ENCODE data around the gene HSP90AB1.

Gene HSP90AB1

GRCh38 chr6:44217332-44218143 lies 29.4 kb upstream of the HSP90AB1 start:
- no peak for DNase-seq (ENCODE audit: low read depth in 1 of 2, low spot score in 1 of 2)
- no peak for TF ChIP-seq JUND (IDR thresholded peaks at IDR 0.05; ENCODE audit: low read depth)
- in situ Hi-C loops (cut with HindIII; ENCODE audit: low pct_unique_long_range_greater_than_20kb, low sequenced_read_pairs), result no loop called here

GRCh38 chr6:44219053-44219814 lies 27.7 kb upstream of the HSP90AB1 start:
- in situ Hi-C loops (cut with HindIII; ENCODE audit: low pct_unique_long_range_greater_than_20kb, low sequenced_read_pairs), result no loop called here
- no peak for TF ChIP-seq JUND (IDR thresholded peaks at IDR 0.05; ENCODE audit: low read depth)
- peak in 1 of 2 experiments; percentile 80 for DNase-seq (ENCODE audit: low read depth in 1 of 2, low spot score in 1 of 2)

- TF ChIP-seq JUND (IDR thresholded peaks at IDR 0.05; ENCODE audit: low read depth), result no peak
Observed at GRCh38 chr6:44219815-44220784, 26.8 kb upstream of the HSP90AB1 start.

GRCh38 chr6:44220913-44221290 lies 26.0 kb upstream of the HSP90AB1 start:
- in situ Hi-C loops (cut with HindIII; ENCODE audit: low pct_unique_long_range_greater_than_20kb, low sequenced_read_pairs), result no loop called here
- TF ChIP-seq JUND (IDR thresholded peaks at IDR 0.05; ENCODE audit: low read depth), result no peak
- DNase-seq (ENCODE audit: low read depth in 1 of 2, low spot score in 1 of 2), result no peak

More at GRCh38 chr6:44219815-44220784, 26.8 kb upstream of the HSP90AB1 start:
- in situ Hi-C loops (cut with HindIII; ENCODE audit: low pct_unique_long_range_greater_than_20kb, low sequenced_read_pairs), result no loop called here
- no peak for DNase-seq (ENCODE audit: low read depth in 1 of 2, low spot score in 1 of 2)

- in situ Hi-C loops (cut with HindIII; ENCODE audit: low pct_unique_long_range_greater_than_20kb, low sequenced_read_pairs), result no loop called here
- peak in 1 of 2 experiments; percentile 87 for DNase-seq (ENCODE audit: low read depth in 1 of 2, low spot score in 1 of 2)
- no peak for TF ChIP-seq JUND (IDR thresholded peaks at IDR 0.05; ENCODE audit: low read depth)
Observed at GRCh38 chr6:44221291-44221960, 25.5 kb upstream of the HSP90AB1 start.

- TF ChIP-seq JUND (IDR thresholded peaks at IDR 0.05; ENCODE audit: low read depth), result no peak
- in situ Hi-C loops (cut with HindIII; ENCODE audit: low pct_unique_long_range_greater_than_20kb, low sequenced_read_pairs), result no loop called here
- no peak for DNase-seq (ENCODE audit: low read depth in 1 of 2, low spot score in 1 of 2)
Observed at GRCh38 chr6:44221961-44222335, 25.0 kb upstream of the HSP90AB1 start.

GRCh38 chr6:44222486-44223318 lies 24.2 kb upstream of the HSP90AB1 start:
- DNase-seq (ENCODE audit: low read depth in 1 of 2, low spot score in 1 of 2), result no peak
- no peak for TF ChIP-seq JUND (IDR thresholded peaks at IDR 0.05; ENCODE audit: low read depth)
- in situ Hi-C loops (cut with HindIII; ENCODE audit: low pct_unique_long_range_greater_than_20kb, low sequenced_read_pairs), result no loop called here

GRCh38 chr6:44223319-44224028 lies 23.4 kb upstream of the HSP90AB1 start, which contains the start of gene SLC29A1:
TSS of gene SLC29A1 (plus strand) at chr6:44223595. CDS start at chr6:44227314, 3,719 bp downstream.
- DNase-seq (ENCODE audit: low read depth in 1 of 2, low spot score in 1 of 2), result peak; percentile 72 to 86
- no peak for TF ChIP-seq JUND (IDR thresholded peaks at IDR 0.05; ENCODE audit: low read depth)
- in situ Hi-C loops (cut with HindIII; ENCODE audit: low pct_unique_long_range_greater_than_20kb, low sequenced_read_pairs), result no loop called here

GRCh38 chr6:44224029-44224964 lies 22.6 kb upstream of the HSP90AB1 start:
- in situ Hi-C loops (cut with HindIII; ENCODE audit: low pct_unique_long_range_greater_than_20kb, low sequenced_read_pairs), result no loop called here
- no peak for TF ChIP-seq JUND (IDR thresholded peaks at IDR 0.05; ENCODE audit: low read depth)
- no peak for DNase-seq (ENCODE audit: low read depth in 1 of 2, low spot score in 1 of 2)

- no peak for DNase-seq (ENCODE audit: low read depth in 1 of 2, low spot score in 1 of 2)
- no peak for TF ChIP-seq JUND (IDR thresholded peaks at IDR 0.05; ENCODE audit: low read depth)
- in situ Hi-C loops (cut with HindIII; ENCODE audit: low pct_unique_long_range_greater_than_20kb, low sequenced_read_pairs), result no loop called here
Observed at GRCh38 chr6:44224965-44225305, 22.0 kb upstream of the HSP90AB1 start.
